ENCODE measurements around the gene PRAMEF5. TPM values are rescaled to one million over a fixed set of nuclear protein-coding genes. Genes with fewer than 3 reads are reported as not detected.
"Not testable (repeated sequence)": the region's sequence is repeated elsewhere in the genome, so short reads cannot be mapped to it uniquely, and the experiment has no call there.

PRAMEF5 gene
- not detected for total RNA-seq

- intact Hi-C loops (cut with DNase I); H3K4me1 ChIP-seq; H3K27ac ChIP-seq (replicated peaks in 1 of 4); H3K27me3 ChIP-seq; DNase-seq (ENCODE audit: extremely low spot score); H3K36me3 ChIP-seq; H3K4me3 ChIP-seq; H3K9me3 ChIP-seq: not testable (repeated sequence)
- WGBS = no CpG with 5 or more reads among the region's 5 CpGs
Measured at GRCh38 chr1:13253898-13254297, at the start of gene PRAMEF5. Gene PRAMEF5, plus strand, starts transcription at chr1:13254198. Its CDS starts 5,071 bp downstream, at chr1:13259269.

GRCh38 chr1:13208712-13209111 is 45.3 kb upstream of the PRAMEF5 start:
- H3K4me1 ChIP-seq; H3K27me3 ChIP-seq; DNase-seq (ENCODE audit: extremely low spot score); H3K36me3 ChIP-seq; H3K4me3 ChIP-seq; H3K27ac ChIP-seq (replicated peaks in 1 of 4); H3K9me3 ChIP-seq; intact Hi-C loops (cut with DNase I): not testable (repeated sequence)
- no CpG with 5 or more reads among the region's 9 CpGs for WGBS

DNA sequence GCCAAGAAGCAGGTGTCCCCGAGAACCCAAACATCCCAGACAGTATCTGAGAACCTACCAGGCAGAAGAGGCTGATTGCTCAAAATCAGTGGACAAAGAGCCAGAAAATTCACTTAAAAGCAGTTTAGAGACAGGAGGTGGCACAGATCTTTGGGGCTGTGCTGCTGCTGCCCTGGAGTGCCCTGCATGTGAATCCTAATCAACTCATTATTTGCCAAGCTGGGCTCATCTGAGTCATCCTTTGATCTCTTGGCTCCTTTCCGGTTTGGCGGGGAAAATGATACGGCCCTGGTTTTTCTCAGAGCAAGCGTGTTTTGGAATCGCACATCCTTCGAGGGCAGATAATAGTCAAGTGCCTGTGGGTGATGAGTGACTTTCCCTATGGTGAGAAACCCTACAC is 37.4 kb upstream of the PRAMEF5 start:
- intact Hi-C loops (cut with DNase I); DNase-seq (ENCODE audit: extremely low spot score); H3K27ac ChIP-seq (replicated peaks in 1 of 4); H3K4me1 ChIP-seq; H3K27me3 ChIP-seq; H3K36me3 ChIP-seq; H3K4me3 ChIP-seq; H3K9me3 ChIP-seq: not testable (repeated sequence)
- WGBS = no CpG with 5 or more reads among the region's 7 CpGs

GRCh38 chr1:13219203-13219602 is 34.8 kb upstream of the PRAMEF5 start:
- DNase-seq (ENCODE audit: extremely low spot score); H3K27me3 ChIP-seq; H3K27ac ChIP-seq (replicated peaks in 1 of 4); H3K36me3 ChIP-seq; H3K4me3 ChIP-seq; H3K4me1 ChIP-seq; intact Hi-C loops (cut with DNase I); H3K9me3 ChIP-seq: not testable (repeated sequence)
- WGBS = no CpG with 5 or more reads among the region's 3 CpGs

- H3K27me3 ChIP-seq; H3K9me3 ChIP-seq; H3K27ac ChIP-seq (replicated peaks in 1 of 4); H3K4me1 ChIP-seq; intact Hi-C loops (cut with DNase I); H3K4me3 ChIP-seq; H3K36me3 ChIP-seq; DNase-seq (ENCODE audit: extremely low spot score): not testable (repeated sequence)
- WGBS = no CpG with 5 or more reads among the region's 4 CpGs
Measured at GRCh38 chr1:13222788-13223187, 31.2 kb upstream of the PRAMEF5 start.

- no peak overlapping the region for H3K27ac ChIP-seq (replicated peaks in 1 of 4)
- intact Hi-C loops (cut with DNase I) = no loop called here
- no peaks in the 10 kb centered on the region for H3K36me3 ChIP-seq
- no peaks in the 10 kb centered on the region for H3K4me1 ChIP-seq
- peak; percentile 92 for DNase-seq (ENCODE audit: extremely low spot score)
- TF ChIP-seq POLR2AphosphoS5 (IDR thresholded peaks at IDR 0.05) (no peak), POLR2A (IDR thresholded peaks at IDR 0.05; ENCODE audit: low read depth) (no peak), EP300 (IDR thresholded peaks at IDR 0.05) (no peak)
- TF ChIP-seq, protein P1, sequence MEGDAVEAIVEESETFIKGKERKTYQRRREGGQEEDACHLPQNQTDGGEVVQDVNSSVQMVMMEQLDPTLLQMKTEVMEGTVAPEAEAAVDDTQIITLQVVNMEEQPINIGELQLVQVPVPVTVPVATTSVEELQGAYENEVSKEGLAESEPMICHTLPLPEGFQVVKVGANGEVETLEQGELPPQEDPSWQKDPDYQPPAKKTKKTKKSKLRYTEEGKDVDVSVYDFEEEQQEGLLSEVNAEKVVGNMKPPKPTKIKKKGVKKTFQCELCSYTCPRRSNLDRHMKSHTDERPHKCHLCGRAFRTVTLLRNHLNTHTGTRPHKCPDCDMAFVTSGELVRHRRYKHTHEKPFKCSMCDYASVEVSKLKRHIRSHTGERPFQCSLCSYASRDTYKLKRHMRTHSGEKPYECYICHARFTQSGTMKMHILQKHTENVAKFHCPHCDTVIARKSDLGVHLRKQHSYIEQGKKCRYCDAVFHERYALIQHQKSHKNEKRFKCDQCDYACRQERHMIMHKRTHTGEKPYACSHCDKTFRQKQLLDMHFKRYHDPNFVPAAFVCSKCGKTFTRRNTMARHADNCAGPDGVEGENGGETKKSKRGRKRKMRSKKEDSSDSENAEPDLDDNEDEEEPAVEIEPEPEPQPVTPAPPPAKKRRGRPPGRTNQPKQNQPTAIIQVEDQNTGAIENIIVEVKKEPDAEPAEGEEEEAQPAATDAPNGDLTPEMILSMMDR (IDR thresholded peaks at IDR 0.05) = no peak
- peaks cover 0 to 8% (median 0%) of the 10 kb centered on the region in 4 donors for H3K27me3 ChIP-seq
- 83% methylated on average over 5 of the region's 5 CpGs for WGBS
- no peak overlapping the region for H3K4me3 ChIP-seq
- H3K9me3 ChIP-seq = no peaks in the 10 kb centered on the region
Measured at GRCh38 chr1:13224480-13225060, 29.4 kb upstream of the PRAMEF5 start.

GRCh38 chr1:13225675-13226204 is 28.3 kb upstream of the PRAMEF5 start, which contains the start of gene PRAMEF18:
Gene PRAMEF18, minus strand, starts transcription at chr1:13226154. Its CDS starts 48 bp downstream, at chr1:13226106.
- DNase-seq (ENCODE audit: extremely low spot score); H3K27ac ChIP-seq (replicated peaks in 1 of 4); intact Hi-C loops (cut with DNase I); H3K4me3 ChIP-seq; H3K36me3 ChIP-seq; H3K4me1 ChIP-seq; H3K9me3 ChIP-seq: not testable (repeated sequence)
- WGBS = 81% methylated on average over 7 of the region's 9 CpGs
- H3K27me3 ChIP-seq = peaks cover 0 to 12% (median 0%) of the 10 kb centered on the region in 4 donors

DNA sequence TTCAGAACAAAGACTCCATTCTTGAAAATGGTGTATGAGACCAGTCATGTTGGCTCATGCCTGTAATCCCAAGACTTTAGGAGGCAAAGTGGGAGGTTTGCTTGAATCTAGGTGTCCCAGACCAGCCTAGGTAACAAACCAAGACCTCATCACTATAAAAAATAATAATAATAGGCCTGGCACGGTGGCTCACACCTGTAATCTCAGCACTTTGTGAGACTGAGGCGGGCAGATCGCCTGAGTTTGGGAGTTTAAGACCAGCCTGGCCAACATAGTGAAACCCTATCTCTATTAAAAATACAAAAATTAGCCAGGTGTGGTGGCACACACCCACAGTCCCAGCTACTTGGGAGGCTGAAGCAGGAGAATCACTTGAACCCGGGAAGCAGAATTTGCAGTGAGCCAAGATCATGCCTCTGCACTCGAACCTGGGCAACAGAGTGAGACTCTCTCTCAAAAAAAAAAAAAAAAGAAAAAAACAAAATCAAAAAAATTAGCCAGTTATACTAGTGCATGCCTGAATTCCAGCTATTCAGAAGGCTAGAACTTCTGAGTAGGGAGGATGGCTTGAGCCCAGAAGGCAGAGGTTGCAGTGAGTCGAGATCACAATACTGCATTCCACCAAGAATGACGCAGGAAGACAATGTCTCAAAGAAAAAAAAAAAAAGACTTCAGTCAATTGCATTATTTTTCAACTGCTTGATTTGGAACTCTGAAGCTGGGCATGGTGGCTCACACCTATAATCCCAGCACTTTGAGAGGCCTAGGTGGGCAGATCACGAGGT is 26.5 kb upstream of the PRAMEF5 start:
- H3K27me3 ChIP-seq = peaks cover 0 to 21% (median 0%) of the 10 kb centered on the region in 4 donors
- H3K4me3 ChIP-seq; intact Hi-C loops (cut with DNase I); H3K9me3 ChIP-seq; H3K4me1 ChIP-seq; H3K36me3 ChIP-seq; DNase-seq (ENCODE audit: extremely low spot score); H3K27ac ChIP-seq (replicated peaks in 1 of 4): not testable (repeated sequence)
- 82% methylated on average over 8 of the region's 8 CpGs for WGBS
